CD1c-positive myeloid dendritic cell (primary cell): ENCODE data around the gene RASSF3.

Source experiments
- DNase-seq: peaks from one replicate; pipeline ENCODE4 v3.0.0-alpha.2; 2016; ENCODE audit errors: extremely low spot score

The RASSF3 gene

GRCh38 chr12:64723630-64724029, 113.3 kb downstream of the RASSF3 start:
- DNase-seq = no peak

GRCh38 chr12:64724201-64724745, 114.0 kb downstream of the RASSF3 start:
- no peak for DNase-seq

- DNase-seq = peak; percentile 69
Measured at GRCh38 chr12:64729909-64730587, 119.8 kb downstream of the RASSF3 start.

GRCh38 chr12:64730588-64730969, 120.3 kb downstream of the RASSF3 start:
- DNase-seq = peak; percentile 43

GRCh38 chr12:64731683-64732082, 121.4 kb downstream of the RASSF3 start:
- no peak for DNase-seq

GRCh38 chr12:64733857-64734256, 123.6 kb downstream of the RASSF3 start:
- DNase-seq = no peak

- DNase-seq = peak; percentile 66
Measured at GRCh38 chr12:64735442-64735841, 125.1 kb downstream of the RASSF3 start.

- DNase-seq = no peak
Measured at GRCh38 chr12:64736771-64737170, 126.5 kb downstream of the RASSF3 start.

GRCh38 chr12:64737539-64737938, 127.2 kb downstream of the RASSF3 start:
- DNase-seq = no peak

GRCh38 chr12:64739778-64740177, 129.5 kb downstream of the RASSF3 start:
- no peak for DNase-seq

- peak; percentile 35 for DNase-seq
Measured at GRCh38 chr12:64740646-64741045, 130.4 kb downstream of the RASSF3 start.

- DNase-seq = peak; percentile 68
Measured at GRCh38 chr12:64742416-64742815, 132.1 kb downstream of the RASSF3 start.

GRCh38 chr12:64743206-64743605, 132.9 kb downstream of the RASSF3 start:
- no peak for DNase-seq

- DNase-seq = peak; percentile 35
Measured at GRCh38 chr12:64744422-64745258, 134.3 kb downstream of the RASSF3 start.

GRCh38 chr12:64745259-64745807, 135.0 kb downstream of the RASSF3 start:
- no peak for DNase-seq

- no peak for DNase-seq
Measured at GRCh38 chr12:64745980-64746379, 135.7 kb downstream of the RASSF3 start.

- peak; percentile 77 for DNase-seq
Measured at GRCh38 chr12:64746663-64747062, 136.4 kb downstream of the RASSF3 start.
